Measurements from ENCODE around the gene TNNT2. TPM values are rescaled to one million over a fixed set of nuclear protein-coding genes. Genes with fewer than 3 reads are reported as not detected.

The TNNT2 gene
- total RNA-seq, 1 donor from 2014 or later: 9.7 TPM

GRCh38 chr1:201401700-201402099, 24.2 kb upstream of the TNNT2 start:
- no peak for DNase-seq

DNA sequence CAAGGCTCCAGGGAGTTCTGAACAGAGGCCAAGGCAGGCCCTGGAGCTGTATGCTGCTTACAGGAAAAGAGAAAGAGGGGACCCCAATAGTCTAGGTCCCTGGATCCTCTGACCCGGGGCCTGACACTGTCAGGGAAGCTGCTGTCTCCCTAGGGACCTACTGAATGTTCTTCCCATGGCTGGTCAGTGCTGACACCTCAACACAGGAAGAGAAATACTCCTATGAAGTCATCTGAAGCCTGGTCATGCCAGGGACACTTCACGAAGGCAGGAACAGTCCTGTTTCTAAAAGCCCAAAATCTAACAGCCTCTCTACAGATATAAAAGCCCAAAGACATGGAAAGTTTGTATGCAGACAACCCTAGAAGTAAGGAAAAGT, 23.4 kb upstream of the TNNT2 start:
- DNase-seq: no peak

GRCh38 chr1:201400212-201400851, 22.9 kb upstream of the TNNT2 start:
- no peak for DNase-seq

DNA sequence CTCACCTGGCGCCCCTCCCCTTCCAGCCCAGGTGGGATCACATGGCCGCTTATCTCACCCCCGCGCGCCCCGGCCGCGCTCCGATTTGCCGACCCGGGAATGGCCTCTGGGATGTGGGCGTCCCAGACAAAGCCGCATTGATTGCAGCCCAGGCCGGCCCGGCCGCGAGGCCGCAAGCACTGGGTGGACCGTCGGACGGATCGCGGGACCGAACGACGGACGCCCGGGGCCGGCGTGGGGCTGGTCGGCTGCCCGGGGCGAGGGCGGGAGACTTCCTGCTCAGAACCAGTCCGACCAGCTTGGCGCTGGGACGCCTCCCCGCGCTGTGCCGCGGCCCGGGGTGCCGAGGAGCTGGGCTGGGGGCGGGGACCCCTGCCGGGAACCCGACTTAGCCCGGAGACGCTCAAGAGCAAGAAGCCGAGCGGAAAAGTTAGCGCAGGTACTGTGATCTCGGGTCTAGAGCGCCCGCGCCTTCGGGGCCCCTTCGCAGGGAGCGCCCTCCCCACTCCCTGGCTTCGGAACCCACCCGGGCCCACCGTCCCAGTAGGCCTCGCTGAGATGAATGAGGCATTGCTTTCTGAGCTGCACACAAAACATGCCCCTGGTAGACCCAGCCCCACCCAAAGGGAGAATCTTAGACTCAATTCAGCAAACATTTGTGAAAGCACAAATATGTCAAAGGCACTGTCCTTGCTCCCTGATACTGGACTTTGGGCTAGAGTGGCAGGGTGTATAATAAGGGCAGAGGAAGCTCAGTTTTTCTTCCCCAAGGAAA, 22.1 kb upstream of the TNNT2 start:
- DNase-seq: no peak

GRCh38 chr1:201399018-201399351, 21.5 kb upstream of the TNNT2 start, which contains the start of gene LAD1:
LAD1 (minus strand) TSS chr1:201399324; CDS start chr1:201399306, 18 bp downstream.
- DNase-seq: no peak

GRCh38 chr1:201397675-201398074, 20.2 kb upstream of the TNNT2 start:
- DNase-seq: peak; percentile 22

GRCh38 chr1:201396861-201397464, 19.5 kb upstream of the TNNT2 start:
- no peak for DNase-seq

DNA sequence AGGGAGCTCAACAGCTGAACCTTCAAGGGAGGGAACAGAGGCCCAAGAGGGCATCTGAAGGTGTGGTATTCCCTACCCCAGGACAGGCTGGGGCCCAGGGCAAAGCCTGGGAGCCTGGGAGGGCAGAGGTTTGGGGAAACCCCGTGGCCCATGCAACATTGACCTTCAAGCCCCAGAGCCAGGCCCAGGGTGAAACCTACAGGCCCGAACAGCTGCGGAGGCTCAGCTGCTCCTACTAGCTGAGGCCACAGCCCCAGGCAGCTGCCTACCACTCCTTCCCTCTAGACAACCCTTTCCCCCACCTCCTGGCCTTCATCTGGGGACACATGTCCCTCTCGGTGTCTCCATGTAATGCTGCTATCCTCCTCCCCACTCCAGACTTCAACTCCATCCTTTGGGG, 18.5 kb upstream of the TNNT2 start:
- DNase-seq: no peak

- DNase-seq: no peak
These were observed 17.1 kb upstream of the TNNT2 start for GRCh38 chr1:201394591-201394990.

GRCh38 chr1:201393076-201393475, 15.6 kb upstream of the TNNT2 start:
- no peak for DNase-seq

GRCh38 chr1:201391651-201392511, 14.4 kb upstream of the TNNT2 start:
- no peak for DNase-seq

DNA sequence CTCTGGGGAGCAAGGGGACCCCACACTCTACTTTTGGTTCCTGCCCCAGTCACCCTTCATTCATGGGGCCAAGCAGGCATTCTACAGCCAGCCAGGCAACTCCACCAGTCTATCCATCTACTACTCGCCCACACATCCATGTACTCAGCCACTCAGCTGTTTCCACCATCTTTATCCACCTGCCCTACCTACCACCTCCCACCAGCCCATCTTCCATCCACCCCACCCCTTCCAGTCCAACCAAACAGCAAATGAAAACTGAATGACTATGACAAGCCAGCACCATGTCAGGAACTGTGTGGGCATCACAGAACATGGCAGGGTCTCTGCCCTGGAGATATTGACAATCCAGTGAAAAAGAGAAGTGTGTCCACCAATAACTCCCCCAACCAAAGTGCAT, 13.7 kb upstream of the TNNT2 start:
- no peak for DNase-seq

DNA sequence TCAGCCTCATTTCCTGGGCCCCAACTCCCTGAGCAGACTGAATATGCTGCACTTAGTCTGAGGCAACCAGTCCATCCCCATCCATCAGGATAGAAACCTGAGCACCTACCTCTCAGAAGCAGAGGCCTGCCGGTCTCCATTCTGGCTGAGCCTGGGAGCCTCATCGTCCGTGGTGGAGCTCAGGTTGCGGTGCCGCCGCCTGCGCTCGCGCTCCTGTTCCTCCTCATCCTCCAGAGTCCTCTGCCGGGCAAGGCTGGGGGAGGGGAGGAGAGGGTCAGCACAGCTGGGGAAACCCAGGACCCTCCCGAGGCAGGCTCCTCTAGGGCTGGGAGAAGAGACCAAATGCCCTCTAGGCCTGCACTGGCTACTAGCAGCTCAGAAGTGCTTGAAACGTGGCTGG, 11.6 kb upstream of the TNNT2 start:
- DNase-seq: no peak

DNA sequence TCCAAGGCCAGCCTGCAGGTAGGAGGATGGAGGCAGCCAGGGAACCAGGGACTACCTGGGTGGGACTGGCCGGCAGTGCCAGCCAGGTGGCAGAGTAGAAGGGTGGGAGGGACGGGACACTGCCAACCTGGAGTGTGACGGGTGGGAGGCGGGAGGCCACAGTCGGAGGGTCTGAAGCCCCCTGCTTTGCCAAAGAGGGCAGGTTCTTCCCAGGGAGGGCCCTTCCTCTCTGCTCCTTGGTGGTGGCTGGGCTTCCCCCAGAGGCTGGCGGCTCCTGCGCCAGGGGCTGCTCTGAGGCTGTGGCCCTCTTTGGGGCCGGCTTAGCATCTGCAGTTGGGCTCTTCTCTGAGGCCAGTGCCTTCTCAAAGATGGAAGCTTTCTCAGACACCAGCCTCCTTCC, 8.7 kb upstream of the TNNT2 start:
- no peak for DNase-seq

GRCh38 chr1:201385299-201385891, 7.9 kb upstream of the TNNT2 start:
- no peak for DNase-seq

DNA sequence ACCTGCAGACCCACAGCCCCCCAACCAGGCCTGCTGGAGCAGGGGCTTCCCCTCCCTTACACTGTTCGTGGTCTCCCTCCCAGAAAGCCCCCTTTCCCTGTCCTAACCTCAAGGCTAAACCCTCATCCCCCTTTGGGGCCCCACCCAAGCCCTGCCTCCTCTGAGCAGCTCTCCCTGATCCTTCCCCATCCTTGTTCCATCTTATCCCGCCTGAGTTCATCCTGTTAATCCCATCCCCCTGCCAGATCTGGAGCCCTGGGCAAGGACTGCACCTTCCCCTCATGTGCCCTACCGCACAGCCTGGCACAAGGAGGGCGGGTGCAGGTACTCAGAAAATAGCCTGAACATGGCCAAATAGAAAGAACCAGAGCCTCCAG, 6.9 kb upstream of the TNNT2 start:
- DNase-seq: no peak

GRCh38 chr1:201383647-201384405, 6.3 kb upstream of the TNNT2 start:
- peak; percentile 94 for DNase-seq

GRCh38 chr1:201381130-201381529, 3.6 kb upstream of the TNNT2 start:
- peak; percentile 3 for DNase-seq

GRCh38 chr1:201379733-201380242, 2.3 kb upstream of the TNNT2 start:
- DNase-seq: no peak

DNA sequence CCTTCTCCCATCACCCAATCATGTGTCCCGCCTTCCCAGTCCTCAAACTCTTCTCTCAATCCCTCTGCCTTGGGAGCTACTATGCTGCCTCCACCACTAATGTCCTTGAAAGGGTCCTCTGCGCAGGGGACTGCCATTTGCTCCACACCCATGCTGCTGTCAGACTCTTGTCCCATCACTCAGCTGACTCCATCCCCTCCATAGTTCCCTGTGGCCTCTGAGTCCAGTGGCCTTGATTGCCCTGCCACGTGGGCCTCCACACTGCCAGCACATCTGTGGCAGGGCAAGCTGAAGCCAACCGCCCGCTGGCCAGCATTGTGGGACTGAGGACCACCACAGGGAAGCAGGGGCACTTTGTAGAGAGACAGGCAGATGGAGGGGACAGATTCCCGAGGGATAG, 1.3 kb upstream of the TNNT2 start:
- DNase-seq: no peak

Measured in skin of body (tissue), 2 donors.